MM.1S (cell line): ENCODE data around the gene NAPG.
A peak's percentile ranks its signal among the peaks of the same experiment; 100 is the strongest.

Source experiments
- DNase-seq: peaks from one replicate; pipeline ENCODE4 v3.0.0-alpha.2; 2015
- H2AFZ ChIP-seq: fragments of 300-600 bp; sonication (generic); 2 replicates; pipeline ENCODE4 v1.6.0; 2016; ENCODE audit warnings: antibody characterized with exemption, low read length
- H3F3A ChIP-seq: fragments of 300-600 bp; sonication (generic); 2 replicates; pipeline ENCODE4 v1.6.1; 2016; ENCODE audit warnings: mild to moderate bottlenecking, antibody characterized with exemption, low read length, moderate library complexity, mixed read lengths; ENCODE audit not compliant: insufficient read depth
- H3K27ac ChIP-seq: fragments of 300-600 bp; sonication (generic); 2 replicates; pipeline ENCODE4 v1.5.1; 2016; ENCODE audit warnings: mild to moderate bottlenecking, low read length
- H3K27me3 ChIP-seq: fragments of 300-600 bp; sonication (generic); replicated peaks from 2 replicates; pipeline ENCODE4 v1.6.0; 2016; ENCODE audit warnings: low read length; ENCODE audit not compliant: insufficient read depth
- H3K36me3 ChIP-seq: fragments of 300-600 bp; sonication (generic); replicated peaks from 2 replicates; pipeline ENCODE4 v1.6.1; 2016; ENCODE audit warnings: mild to moderate bottlenecking, low read length, mixed read lengths; ENCODE audit not compliant: insufficient read depth
- H3K4me1 ChIP-seq: fragments of 300-600 bp; sonication (generic); 2 replicates; pipeline ENCODE4 v1.6.1; 2016; ENCODE audit warnings: low read length, mixed read lengths
- H3K4me2 ChIP-seq: fragments of 300-600 bp; sonication (generic); 2 replicates; pipeline ENCODE4 v1.6.0; 2016; ENCODE audit warnings: low read depth, low read length
- H3K4me3 ChIP-seq: fragments of 300-600 bp; sonication (generic); 2 replicates; pipeline ENCODE4 v1.5.1; 2016; ENCODE audit warnings: low read length, mixed read lengths
- H3K79me2 ChIP-seq: fragments of 300-600 bp; sonication (generic); 2 replicates; pipeline ENCODE4 v1.6.1; 2016; ENCODE audit warnings: mixed run types, low read length, mixed read lengths
- H3K9ac ChIP-seq: fragments of 300-600 bp; sonication (generic); 2 replicates; pipeline ENCODE4 v1.6.1; 2016; ENCODE audit warnings: low read length, mixed read lengths
- H3K9me2 ChIP-seq: fragments of 300-600 bp; sonication (generic); replicated peaks from 2 replicates; pipeline ENCODE4 v1.6.1; 2016; ENCODE audit warnings: mild to moderate bottlenecking, low read length, mixed read lengths; ENCODE audit not compliant: insufficient read depth
- H3K9me3 ChIP-seq: fragments of 300-600 bp; sonication (generic); replicated peaks from 2 replicates; pipeline ENCODE4 v1.6.1; 2016; ENCODE audit warnings: mild to moderate bottlenecking, low read length, mixed read lengths; ENCODE audit not compliant: insufficient read depth
- H4K20me1 ChIP-seq: fragments of 300-600 bp; sonication (generic); 2 replicates; pipeline ENCODE4 v1.6.1; 2016; ENCODE audit warnings: mild to moderate bottlenecking, low read length, moderate library complexity, mixed read lengths; ENCODE audit not compliant: insufficient read depth
- EZH2 ChIP-seq: fragments of 300-600 bp; sonication (generic); optimal IDR thresholded peaks from 2 replicates; pipeline ENCODE3; 2017; ENCODE audit warnings: low read depth, mild to moderate bottlenecking, antibody characterized with exemption, low read length, mixed read lengths
- EZH2phosphoT487 ChIP-seq: fragments of 300-600 bp; sonication (generic); IDR thresholded peaks from 2 replicates; pipeline ENCODE4 v1.6.1; 2018; ENCODE audit warnings: antibody characterized with exemption, low read length
- TF ChIP-seq, protein P1 (sequence below): fragments of 300-600 bp; sonication (generic); IDR thresholded peaks from 2 replicates; pipeline ENCODE4 v1.5.1; 2016; ENCODE audit warnings: antibody characterized with exemption, low read length, mixed read lengths

The NAPG gene

DNA sequence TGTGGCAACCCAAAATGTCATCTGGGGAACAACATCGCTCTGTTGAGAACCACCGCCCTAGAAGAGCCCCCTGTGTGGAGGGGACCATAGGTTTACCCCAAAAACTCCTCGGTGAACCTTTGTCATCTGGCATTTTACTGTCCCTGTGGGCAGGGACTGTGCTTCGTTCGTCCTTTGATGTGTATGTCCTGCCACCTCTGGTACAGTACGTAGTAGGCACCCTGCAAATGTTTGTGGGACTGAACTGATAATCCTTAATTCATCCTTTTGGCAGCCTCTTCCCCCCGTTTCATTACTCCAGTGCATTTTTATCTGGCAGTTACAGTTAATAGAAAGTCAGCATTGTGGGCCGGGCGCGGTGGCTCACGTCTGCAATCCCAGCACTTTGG, 728 bp downstream of the NAPG start:
- Histone ChIP-seq H3K4me1 (peaks cover 15% of the 10 kb centered on the region; the same call in 1 of the 2 replicates), H2AFZ (peak overlapping the region; percentile 74), H3K36me3 (no peaks in the 10 kb centered on the region; the same call in 1 of the 2 replicates), H3K27ac (peak overlapping the region; percentile 56; the same call in 1 of the 2 replicates), H3K4me2 (peak overlapping the region; percentile 96), H3F3A (peaks cover 10% of the 10 kb centered on the region; the same call in 1 of the 2 replicates), H3K9me3 (no peaks in the 10 kb centered on the region), H3K4me3 (peak overlapping the region; percentile 99), H3K79me2 (peaks cover 53% of the 10 kb centered on the region), H3K27me3 (no peaks in the 10 kb centered on the region), H3K9me2 (no peaks in the 10 kb centered on the region), H3K9ac (peak overlapping the region; percentile 83), H4K20me1 (peaks cover 5% of the 10 kb centered on the region; the same call in 1 of the 2 replicates)
- TF ChIP-seq EZH2: no peak
- TF ChIP-seq, protein P1, sequence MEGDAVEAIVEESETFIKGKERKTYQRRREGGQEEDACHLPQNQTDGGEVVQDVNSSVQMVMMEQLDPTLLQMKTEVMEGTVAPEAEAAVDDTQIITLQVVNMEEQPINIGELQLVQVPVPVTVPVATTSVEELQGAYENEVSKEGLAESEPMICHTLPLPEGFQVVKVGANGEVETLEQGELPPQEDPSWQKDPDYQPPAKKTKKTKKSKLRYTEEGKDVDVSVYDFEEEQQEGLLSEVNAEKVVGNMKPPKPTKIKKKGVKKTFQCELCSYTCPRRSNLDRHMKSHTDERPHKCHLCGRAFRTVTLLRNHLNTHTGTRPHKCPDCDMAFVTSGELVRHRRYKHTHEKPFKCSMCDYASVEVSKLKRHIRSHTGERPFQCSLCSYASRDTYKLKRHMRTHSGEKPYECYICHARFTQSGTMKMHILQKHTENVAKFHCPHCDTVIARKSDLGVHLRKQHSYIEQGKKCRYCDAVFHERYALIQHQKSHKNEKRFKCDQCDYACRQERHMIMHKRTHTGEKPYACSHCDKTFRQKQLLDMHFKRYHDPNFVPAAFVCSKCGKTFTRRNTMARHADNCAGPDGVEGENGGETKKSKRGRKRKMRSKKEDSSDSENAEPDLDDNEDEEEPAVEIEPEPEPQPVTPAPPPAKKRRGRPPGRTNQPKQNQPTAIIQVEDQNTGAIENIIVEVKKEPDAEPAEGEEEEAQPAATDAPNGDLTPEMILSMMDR: no peak
- TF ChIP-seq EZH2phosphoT487: no peak
- DNase-seq: no peak

DNA sequence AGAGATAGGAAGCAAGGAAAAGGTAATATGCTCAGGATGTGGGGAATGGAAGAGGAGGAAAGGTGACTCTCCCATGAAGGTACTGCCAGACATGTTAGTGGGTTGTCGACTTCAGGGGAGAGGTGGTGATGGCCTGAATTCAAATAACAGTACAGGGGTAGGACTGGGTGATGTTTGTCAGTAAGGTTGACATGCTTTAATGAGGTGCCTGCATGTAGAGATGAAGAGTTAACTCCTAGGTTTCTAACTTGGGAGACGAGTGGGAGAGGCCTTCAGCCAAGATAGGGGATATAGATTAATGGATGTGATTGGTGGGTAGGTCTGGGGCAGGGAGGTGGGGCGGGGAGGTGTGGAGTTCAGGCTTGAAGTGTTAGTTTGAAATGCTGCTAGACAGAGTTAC, 2.6 kb downstream of the NAPG start:
- H3K9me3 ChIP-seq: no peaks in the 10 kb centered on the region
- no peaks in the 10 kb centered on the region for H3K9me2 ChIP-seq
- H3K79me2 ChIP-seq: peaks cover 71% of the 10 kb centered on the region
- peaks cover 10% of the 10 kb centered on the region; the same call in 1 of the 2 replicates for H3F3A ChIP-seq
- no peak overlapping the region for H3K9ac ChIP-seq
- peaks cover 15% of the 10 kb centered on the region; the same call in 1 of the 2 replicates for H3K4me1 ChIP-seq
- TF ChIP-seq EZH2: no peak
- TF ChIP-seq EZH2phosphoT487: no peak
- TF ChIP-seq, protein P1: no peak
- H4K20me1 ChIP-seq: peaks cover 5% of the 10 kb centered on the region; the same call in 1 of the 2 replicates
- no peak overlapping the region for H3K27ac ChIP-seq
- no peaks in the 10 kb centered on the region; the same call in 1 of the 2 replicates for H3K36me3 ChIP-seq
- no peak overlapping the region for H2AFZ ChIP-seq
- no peaks in the 10 kb centered on the region for H3K27me3 ChIP-seq
- no peak for DNase-seq
- no peak overlapping the region for H3K4me2 ChIP-seq
- H3K4me3 ChIP-seq: no peak overlapping the region

DNA sequence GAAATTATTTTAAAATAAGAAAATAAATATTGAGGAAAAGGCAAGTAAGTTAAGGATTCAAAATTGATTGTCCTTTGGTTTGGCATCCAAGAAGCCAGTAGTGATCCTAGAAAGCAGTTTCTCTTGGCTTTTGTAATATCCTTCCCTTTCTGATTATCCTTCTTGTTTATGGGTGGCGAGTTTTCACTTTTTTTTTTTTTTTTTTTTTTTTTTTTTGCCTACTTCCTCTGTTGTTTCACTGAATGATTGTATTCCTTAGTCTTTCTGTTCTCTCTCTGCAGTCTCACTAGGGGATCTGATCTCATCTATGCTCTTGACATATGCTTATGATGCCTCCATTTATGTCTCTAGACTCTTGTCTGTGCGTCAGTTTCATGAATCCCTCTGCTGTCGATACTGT, 4.2 kb downstream of the NAPG start:
- Histone ChIP-seq H3K4me2 (no peak overlapping the region), H2AFZ (no peak overlapping the region)
- DNase-seq: no peak

More for the DNA sequence above, 4.2 kb downstream of the NAPG start:
- TF ChIP-seq EZH2 (no peak), EZH2phosphoT487 (no peak)
- TF ChIP-seq, protein P1: no peak
- peaks cover 5% of the 10 kb centered on the region; the same call in 1 of the 2 replicates for H4K20me1 ChIP-seq
- H3K27ac ChIP-seq: no peak overlapping the region
- no peaks in the 10 kb centered on the region for H3K27me3 ChIP-seq
- H3K36me3 ChIP-seq: no peaks in the 10 kb centered on the region; the same call in 1 of the 2 replicates
- no peaks in the 10 kb centered on the region for H3K9me3 ChIP-seq
- H3K4me1 ChIP-seq: peaks cover 12% of the 10 kb centered on the region; the same call in 1 of the 2 replicates
- H3K79me2 ChIP-seq: peaks cover 82% of the 10 kb centered on the region
- H3K4me3 ChIP-seq: no peak overlapping the region
- no peak overlapping the region for H3K9ac ChIP-seq
- peaks cover 10% of the 10 kb centered on the region; the same call in 1 of the 2 replicates for H3F3A ChIP-seq
- H3K9me2 ChIP-seq: no peaks in the 10 kb centered on the region
